Activated CD8-positive, alpha-beta memory T cell treated with anti-CD3 and anti-CD28 coated beads, Interleukin-2, amount 50 U/mL, for 1 hour (primary cell): ENCODE measurements around the gene ELOVL7.
"Not testable (repeated sequence)": the region's sequence is repeated elsewhere in the genome, so short reads cannot be mapped to it uniquely, and the experiment has no call there.

Experiments
- DNase-seq: peaks from one replicate; pipeline ENCODE4 v3.0.0-alpha.2; 2020; ENCODE audit errors: extremely low read depth

Gene ELOVL7

DNA sequence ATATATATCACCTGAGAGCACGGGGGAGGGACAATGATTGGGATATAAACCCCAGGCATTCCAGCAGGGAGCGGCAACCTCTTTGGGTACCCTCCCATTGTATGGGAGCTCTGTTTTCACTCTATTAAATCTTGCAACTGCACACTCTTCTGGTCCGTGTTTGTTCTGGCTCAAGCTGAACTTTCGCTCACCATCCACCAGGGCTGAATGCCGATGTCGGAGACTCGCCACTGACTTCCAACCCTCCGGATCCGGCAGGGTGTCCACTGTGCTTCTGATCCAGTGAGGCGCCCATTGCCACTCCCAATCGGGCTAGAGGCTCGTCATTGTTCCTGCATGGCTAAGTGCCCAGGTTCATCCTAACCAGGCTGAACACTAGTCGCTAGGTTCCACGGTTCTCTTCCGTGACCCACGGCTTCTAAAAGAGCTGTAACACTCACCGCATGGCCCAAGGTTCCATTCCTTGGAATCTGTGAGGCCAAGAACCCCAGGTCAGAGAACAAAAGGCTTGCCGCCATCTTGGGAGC lies 48.6 kb downstream of the ELOVL7 start:
- not testable (repeated sequence) for DNase-seq

DNA sequence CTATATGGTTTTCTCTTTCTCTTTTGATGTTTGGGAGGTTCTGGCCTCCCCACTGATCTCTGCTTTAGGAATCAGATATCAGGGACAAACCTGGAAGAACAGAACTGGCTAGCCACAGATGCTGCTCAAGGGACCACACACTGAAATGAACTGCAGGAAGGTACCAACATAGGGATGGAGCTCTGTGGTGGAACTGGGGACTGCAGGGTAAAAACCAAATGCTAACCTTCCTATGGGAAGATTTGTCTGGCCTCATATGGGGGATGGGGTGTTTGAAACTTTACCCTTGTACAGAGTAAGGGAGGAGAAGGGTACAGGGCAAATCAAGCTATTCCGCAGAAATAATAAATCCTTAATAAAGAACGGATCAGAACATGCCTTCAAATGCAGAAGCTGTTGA lies 49.4 kb downstream of the ELOVL7 start:
- no peak for DNase-seq

DNA sequence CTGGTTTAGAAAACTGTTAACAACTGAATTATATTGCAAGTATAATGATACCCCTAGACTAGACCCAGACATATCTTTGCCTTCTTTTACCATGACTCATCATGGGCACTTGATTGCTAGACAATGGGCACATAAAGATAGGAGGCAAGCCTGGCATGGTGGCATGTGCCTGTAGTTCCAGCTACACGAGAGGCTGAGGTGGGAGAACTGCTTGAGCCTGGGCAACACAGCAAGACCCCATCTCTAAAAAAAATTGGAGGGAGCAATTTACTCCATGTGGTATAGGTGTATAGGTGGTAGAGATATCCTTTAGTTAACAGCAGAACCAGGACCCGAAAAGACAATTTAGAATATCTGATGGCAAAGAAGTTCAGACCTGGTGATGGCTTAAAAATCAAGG lies 51.6 kb downstream of the ELOVL7 start:
- no peak for DNase-seq

- no peak for DNase-seq
Measured at GRCh38 chr5:60789551-60789950, 54.5 kb downstream of the ELOVL7 start.

GRCh38 chr5:60788863-60789513 lies 55.1 kb downstream of the ELOVL7 start:
- DNase-seq, result no peak

- no peak for DNase-seq
Measured at GRCh38 chr5:60779466-60779865, 64.6 kb downstream of the ELOVL7 start.

- no peak for DNase-seq
Measured at GRCh38 chr5:60776343-60776742, 67.7 kb downstream of the ELOVL7 start.

GRCh38 chr5:60765019-60765709 lies 78.9 kb downstream of the ELOVL7 start:
- DNase-seq, result no peak

DNA sequence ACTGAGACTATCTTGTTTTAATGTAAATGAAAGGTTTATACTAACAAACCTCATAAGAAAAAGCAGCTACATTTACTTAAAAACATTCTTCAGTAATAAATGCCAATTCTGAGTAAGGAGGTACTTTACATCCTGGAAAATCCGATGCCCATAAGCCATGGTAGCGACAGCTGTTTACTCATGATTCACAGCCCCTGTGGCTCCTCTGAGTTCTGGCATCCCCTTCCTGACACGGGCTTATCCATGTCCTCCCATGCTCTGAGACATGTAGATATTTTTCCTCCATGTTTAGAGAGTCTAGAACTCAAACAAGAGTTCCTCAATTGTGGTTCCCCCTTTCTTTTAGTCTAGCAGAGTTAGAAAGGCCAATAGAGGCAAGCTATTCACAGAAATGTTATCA lies 81.0 kb downstream of the ELOVL7 start:
- DNase-seq, result no peak

DNA sequence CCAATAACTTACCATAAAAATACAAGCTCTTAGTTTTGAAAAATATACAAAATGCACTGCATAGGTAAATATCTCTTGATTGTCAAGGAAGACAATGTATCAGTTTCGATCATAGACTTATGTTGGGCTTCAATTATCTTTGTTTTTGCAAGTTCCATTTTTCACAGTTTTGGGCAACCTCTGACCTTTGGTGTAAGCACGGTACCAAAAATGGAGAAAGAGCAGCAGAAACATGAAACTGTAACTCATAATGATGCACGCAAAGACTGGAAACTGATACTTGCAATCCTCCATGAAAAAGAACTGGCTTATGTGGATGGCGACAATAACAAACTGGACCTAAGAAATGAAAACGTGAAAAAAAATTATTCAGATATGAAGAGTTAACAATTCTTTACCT lies 89.6 kb downstream of the ELOVL7 start:
- no peak for DNase-seq

- no peak for DNase-seq
Measured at GRCh38 chr5:60744682-60745081, 99.4 kb downstream of the ELOVL7 start.

- DNase-seq, result no peak
Measured at GRCh38 chr5:60743511-60744314, 100.4 kb downstream of the ELOVL7 start.

DNA sequence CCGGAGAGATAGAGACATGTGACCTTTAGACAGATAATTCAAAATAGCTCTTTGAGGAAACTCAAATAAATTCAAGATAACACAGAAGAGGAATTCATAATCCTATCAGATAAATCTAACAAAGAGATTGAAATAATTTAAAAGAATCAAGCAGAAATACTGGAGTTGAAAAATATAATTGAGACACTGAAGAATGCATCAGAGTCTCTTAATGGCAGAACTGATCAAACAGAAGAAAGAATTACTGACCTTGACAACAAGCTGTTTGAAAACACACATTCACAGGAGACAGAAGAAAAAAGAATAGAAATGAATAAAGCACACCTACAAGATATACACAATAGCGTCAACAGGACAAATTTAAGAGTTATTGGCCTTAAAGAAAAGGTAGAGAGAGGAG lies 103.7 kb downstream of the ELOVL7 start:
- no peak for DNase-seq

- no peak for DNase-seq
Measured at GRCh38 chr5:60738933-60739332, 105.1 kb downstream of the ELOVL7 start.

DNA sequence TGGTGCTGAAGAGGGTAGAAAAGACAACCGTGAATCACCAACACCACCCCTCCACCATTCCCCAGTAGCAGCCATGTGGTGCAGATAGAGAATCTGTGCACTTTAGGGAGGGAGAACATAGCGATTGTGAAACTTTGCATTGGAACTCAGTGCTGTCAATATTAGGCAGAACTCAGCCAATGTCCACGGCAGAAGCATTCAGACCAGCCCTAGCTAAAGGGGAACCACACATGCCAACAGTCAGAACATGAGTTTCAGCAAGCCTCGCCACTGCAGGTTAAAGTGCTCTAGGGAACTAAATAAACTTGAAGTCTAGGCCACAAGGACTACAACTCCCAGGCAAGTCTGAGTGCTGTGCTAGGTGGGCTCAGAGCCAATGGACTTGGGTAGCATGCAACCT lies 105.6 kb downstream of the ELOVL7 start:
- DNase-seq, result no peak

DNA sequence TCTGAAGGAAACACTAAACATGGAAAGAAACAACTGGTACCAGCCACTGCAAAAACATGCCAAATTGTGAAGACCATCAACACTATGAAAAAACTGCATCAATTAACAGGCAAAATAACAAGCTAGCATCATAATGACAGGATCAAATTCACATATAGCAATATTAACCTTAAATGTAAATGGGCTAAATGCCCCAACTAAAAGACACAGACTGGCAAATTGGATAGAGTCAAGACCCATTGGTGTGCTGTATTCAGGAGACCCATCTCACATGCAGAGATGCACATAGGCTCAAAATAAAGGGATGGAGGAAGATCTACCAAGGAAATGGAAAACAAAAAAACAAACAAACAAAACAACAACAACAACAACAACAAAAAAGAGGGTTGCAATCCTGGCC lies 113.2 kb downstream of the ELOVL7 start:
- DNase-seq, result not testable (repeated sequence)

DNA sequence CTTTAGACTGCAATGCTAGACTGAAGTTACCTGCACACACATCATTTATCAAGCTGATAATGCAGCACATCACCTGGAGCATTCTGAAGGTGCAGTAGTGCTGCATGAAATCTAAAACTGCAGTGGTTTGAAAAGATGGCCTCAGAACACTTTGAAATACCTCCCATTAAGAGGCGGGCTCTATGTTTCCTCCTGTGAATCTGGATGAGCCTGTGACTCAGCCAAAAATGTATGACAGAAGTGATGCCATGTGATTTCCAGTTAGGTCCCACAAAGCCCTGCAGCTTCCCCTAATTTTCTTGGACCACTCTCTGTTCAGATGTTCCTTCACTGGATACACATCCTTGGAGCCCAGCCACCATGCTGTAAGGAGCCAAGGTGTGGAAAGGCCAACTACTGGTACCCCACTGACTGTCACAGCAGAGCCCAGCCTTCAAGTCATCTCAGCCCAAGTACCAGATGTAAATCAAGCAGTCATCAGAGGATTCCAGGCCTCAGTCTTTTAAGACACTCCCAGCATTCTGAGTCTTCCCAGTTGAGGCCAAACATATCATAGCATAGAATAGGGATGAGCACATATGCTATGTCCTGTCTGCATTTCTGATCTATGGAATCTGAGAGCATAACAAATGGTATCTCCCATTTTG lies 116.9 kb downstream of the ELOVL7 start:
- no peak for DNase-seq

DNA sequence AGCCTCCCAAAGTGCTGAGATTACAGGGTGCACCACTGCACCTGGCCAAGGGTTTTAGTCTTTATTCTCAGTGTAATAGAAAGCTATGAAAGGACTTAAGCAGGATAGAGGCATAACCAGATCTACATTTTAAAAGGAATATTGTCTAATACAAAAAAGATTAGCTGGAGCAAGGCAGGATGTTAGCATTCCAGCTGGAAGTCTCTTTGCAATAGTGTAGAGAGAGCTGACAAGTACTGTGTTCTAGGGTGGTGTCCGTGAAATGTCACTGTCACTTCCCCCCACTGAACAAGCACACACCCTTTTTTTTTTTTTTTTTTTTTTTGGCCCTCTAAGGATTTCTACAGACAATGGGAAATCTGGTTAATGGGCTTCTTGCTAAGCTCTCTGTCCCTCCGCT lies 119.9 kb downstream of the ELOVL7 start:
- DNase-seq, result no peak

DNA sequence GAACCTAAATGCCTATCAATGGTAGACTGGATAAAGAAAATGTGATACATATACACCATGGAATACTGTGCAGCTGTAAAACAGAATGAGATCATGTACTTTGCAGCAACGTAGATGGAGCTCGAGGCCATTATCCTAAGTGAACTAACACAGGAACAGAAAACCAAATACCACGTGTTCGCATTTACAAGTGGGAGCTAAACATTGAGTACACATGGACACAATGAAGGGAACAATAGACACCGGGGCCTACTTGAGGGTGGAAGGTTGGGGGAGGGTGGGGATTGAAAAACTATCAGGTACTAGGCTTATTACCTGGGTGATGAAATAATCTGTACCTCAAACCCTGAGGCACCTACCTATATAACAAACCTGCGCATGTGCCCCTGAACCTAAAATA lies 121.7 kb downstream of the ELOVL7 start:
- no peak for DNase-seq

GRCh38 chr5:60719329-60719728 lies 124.7 kb downstream of the ELOVL7 start:
- no peak for DNase-seq

DNA sequence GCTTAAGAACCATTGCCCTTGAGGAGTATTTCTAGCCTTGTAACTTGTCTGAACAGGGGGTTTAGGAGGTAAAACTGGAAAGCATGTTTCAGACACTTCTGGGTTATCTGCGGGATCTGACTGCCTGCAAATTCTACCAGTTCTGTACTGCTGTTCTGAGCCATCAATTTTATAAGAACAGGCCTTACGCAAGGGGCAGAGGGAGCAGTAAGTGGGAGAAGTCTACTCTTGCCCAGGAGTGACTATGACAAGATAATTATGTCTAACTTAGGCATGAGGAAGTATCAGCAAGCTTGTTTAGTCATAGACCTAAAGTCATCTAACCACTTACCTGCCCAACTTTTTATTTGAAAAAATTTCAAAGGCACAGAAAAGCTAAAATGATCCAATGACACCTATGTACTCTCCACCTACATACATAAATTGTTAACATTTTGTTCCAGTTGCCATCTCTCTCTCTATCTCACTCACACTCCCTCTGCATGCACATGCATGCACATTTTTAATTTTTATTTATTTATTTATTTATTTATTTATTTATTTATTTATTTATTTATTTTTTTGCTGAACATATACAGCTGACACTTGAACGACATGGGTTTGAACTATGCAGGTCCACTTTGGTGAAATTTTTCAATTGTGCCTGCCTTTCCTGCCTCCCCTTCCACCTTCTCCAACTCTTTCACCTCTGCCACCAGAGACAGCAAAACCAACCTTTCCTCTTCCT lies 125.7 kb downstream of the ELOVL7 start:
- no peak for DNase-seq
